ENCODE results near the gene NDNF. TPM values are rescaled to one million over a fixed set of nuclear protein-coding genes. Genes with fewer than 3 reads are reported as not detected.

NDNF gene
- total RNA-seq, 3 donors from 2014 or later: 2.2 to 5.1 (median 2.6) TPM

DNA sequence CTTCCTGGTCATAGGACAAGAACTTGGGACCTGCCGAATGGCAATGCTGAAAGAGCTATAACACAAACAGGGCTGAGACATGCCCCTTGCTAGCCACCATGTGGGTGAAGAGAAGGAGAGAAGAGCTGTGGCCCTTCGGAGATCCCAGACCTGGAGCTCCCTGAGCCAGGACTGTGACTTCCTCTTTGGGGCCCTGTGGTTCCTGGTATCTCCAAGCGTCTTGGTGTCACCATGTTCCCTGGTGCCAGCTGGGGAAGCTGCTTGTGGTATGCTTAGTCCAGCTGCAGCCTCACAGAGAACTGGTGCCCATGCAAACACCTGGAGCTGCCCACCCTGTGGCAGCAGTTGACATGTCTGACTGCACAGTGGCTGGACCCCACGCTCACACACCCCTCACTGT lies 68.5 kb downstream of the NDNF start:
- intact Hi-C loops (cut with DNase I; ENCODE audit: low total_unique reads): no loop called here
- H3K9me3 ChIP-seq: no peaks in the 10 kb centered on the region
- H3K4me3 ChIP-seq: no peak overlapping the region
- H3K36me3 ChIP-seq: no peaks in the 10 kb centered on the region
- H3K27me3 ChIP-seq: no peaks in the 10 kb centered on the region
- H3K27ac ChIP-seq: no peak overlapping the region
- no peak for TF ChIP-seq POLR2A (IDR thresholded peaks at IDR 0.05)
- no peaks in the 10 kb centered on the region for H3K4me1 ChIP-seq
- DNase-seq (ENCODE audit: low spot score in 2 of 2): no peak

DNA sequence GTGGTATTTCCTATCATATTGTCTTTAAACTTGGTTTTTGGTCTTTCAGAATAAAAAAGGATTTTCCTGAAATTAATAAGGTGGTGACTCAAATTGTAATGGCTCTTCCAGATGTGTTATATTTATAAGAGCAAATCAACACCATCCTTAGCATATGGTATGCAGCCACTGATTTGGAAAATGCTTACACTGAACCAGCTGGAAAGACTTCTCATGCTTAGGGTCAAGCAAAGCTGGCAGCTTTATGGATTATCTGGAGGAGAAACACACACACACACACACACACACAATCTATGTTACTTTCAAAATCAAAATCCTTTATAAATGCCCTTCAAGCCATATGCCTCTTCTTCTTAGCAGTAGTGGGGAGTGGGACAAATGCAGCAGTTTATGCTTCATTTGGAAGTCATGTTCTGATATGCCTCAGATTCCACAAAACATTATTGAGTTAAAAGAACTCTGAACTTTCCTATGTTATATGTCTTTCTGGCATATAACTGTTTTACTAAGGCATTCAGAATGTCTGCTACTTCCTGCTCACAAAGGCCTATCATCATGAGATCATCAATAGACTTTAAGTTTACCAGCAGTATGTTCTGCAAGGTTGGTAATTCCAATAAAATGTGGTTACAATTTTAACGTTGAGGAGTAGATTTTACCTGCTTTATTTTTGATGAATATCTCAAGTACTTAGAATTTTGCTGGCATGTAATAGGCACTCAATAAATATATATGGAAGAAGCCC lies 76.9 kb downstream of the NDNF start:
- Histone ChIP-seq H3K9me3 (no peaks in the 10 kb centered on the region), H3K4me3 (no peak overlapping the region), H3K27me3 (no peaks in the 10 kb centered on the region), H3K27ac (no peak overlapping the region), H3K4me1 (no peaks in the 10 kb centered on the region), H3K36me3 (no peaks in the 10 kb centered on the region)
- DNase-seq (ENCODE audit: low spot score in 2 of 2): no peak
- intact Hi-C loops (cut with DNase I; ENCODE audit: low total_unique reads): no loop called here
- TF ChIP-seq, protein P1, sequence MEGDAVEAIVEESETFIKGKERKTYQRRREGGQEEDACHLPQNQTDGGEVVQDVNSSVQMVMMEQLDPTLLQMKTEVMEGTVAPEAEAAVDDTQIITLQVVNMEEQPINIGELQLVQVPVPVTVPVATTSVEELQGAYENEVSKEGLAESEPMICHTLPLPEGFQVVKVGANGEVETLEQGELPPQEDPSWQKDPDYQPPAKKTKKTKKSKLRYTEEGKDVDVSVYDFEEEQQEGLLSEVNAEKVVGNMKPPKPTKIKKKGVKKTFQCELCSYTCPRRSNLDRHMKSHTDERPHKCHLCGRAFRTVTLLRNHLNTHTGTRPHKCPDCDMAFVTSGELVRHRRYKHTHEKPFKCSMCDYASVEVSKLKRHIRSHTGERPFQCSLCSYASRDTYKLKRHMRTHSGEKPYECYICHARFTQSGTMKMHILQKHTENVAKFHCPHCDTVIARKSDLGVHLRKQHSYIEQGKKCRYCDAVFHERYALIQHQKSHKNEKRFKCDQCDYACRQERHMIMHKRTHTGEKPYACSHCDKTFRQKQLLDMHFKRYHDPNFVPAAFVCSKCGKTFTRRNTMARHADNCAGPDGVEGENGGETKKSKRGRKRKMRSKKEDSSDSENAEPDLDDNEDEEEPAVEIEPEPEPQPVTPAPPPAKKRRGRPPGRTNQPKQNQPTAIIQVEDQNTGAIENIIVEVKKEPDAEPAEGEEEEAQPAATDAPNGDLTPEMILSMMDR (IDR thresholded peaks at IDR 0.05): no peak
- TF ChIP-seq POLR2A (IDR thresholded peaks at IDR 0.05) (no peak), POLR2AphosphoS5 (IDR thresholded peaks at IDR 0.05) (no peak)

DNA sequence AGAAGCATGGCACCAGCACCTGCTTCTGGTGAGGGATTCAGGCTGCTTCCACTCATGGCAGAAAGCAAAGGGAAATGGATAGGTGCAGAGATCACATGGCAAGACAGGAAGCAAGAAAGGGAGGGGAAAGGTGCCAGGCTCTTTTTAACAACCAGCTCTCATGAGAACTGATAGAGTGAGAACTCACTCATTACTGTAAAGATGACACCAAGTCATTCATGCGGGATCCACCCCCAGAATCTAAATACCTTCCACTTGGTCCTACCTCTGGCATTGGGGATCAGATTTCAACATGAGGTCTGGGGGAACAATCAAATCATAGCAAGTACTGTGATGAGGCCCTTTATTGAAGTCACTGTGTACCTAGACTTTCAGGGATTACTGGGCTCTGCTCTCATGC lies 77.8 kb downstream of the NDNF start:
- no peak overlapping the region for H3K4me3 ChIP-seq
- H3K36me3 ChIP-seq: no peaks in the 10 kb centered on the region
- H3K27me3 ChIP-seq: no peaks in the 10 kb centered on the region
- no peak for TF ChIP-seq POLR2A (IDR thresholded peaks at IDR 0.05)
- TF ChIP-seq, protein P1 (IDR thresholded peaks at IDR 0.05): no peak
- no peak for TF ChIP-seq POLR2AphosphoS5 (IDR thresholded peaks at IDR 0.05)
- no peaks in the 10 kb centered on the region for H3K4me1 ChIP-seq
- no peaks in the 10 kb centered on the region for H3K9me3 ChIP-seq
- no peak overlapping the region for H3K27ac ChIP-seq
- no peak for DNase-seq (ENCODE audit: low spot score in 2 of 2)
- intact Hi-C loops (cut with DNase I; ENCODE audit: low total_unique reads): no loop called here

DNA sequence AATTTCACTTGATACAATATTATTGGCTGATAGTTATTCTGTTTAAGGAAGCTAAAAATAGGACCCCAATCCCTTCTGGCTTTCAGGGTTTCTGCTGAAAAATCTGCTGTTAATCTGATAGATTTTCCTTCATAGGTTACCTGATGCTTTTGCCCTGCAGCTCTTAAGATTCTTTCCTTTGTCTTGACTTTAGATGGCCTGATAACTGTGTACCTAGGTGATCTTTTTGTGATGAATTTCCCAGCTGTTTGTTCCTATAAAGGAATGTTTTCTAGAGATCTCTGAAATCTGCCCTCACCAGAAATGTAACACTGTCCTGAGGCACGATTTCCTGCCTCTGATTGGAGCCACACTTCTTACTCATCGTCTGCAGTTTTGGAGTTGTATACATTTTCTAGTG lies 80.5 kb downstream of the NDNF start:
- Histone ChIP-seq H3K27ac (no peak overlapping the region), H3K4me3 (no peak overlapping the region), H3K27me3 (no peaks in the 10 kb centered on the region), H3K36me3 (no peaks in the 10 kb centered on the region), H3K9me3 (no peaks in the 10 kb centered on the region), H3K4me1 (no peaks in the 10 kb centered on the region)
- TF ChIP-seq POLR2AphosphoS5 (IDR thresholded peaks at IDR 0.05): no peak
- TF ChIP-seq POLR2A (IDR thresholded peaks at IDR 0.05): no peak
- TF ChIP-seq, protein P1 (IDR thresholded peaks at IDR 0.05): no peak
- no peak for DNase-seq (ENCODE audit: low spot score in 2 of 2)
- intact Hi-C loops (cut with DNase I; ENCODE audit: low total_unique reads): no loop called here

DNA sequence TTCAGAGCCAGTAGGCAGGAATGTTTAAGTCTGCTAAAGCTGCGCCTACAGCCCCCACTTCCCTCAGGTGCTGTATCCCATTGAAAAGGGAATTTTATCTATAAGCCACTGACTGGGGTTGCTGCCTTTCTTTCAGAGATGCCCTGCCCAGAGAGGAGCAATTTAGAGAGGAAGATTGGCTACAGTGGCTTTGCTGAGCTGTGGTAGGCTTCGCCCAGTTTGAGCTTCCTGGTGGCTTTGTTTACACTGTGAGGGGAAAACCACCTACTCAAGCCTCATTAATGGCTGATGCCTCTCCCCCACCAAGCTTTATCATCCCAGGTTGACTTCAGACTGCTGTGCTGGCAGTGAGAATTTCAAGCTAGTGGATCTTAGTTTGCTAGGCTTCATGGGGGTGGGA lies 82.1 kb downstream of the NDNF start:
- intact Hi-C loops (cut with DNase I; ENCODE audit: low total_unique reads): no loop called here
- DNase-seq (ENCODE audit: low spot score in 2 of 2): no peak
- TF ChIP-seq POLR2A (IDR thresholded peaks at IDR 0.05): no peak
- TF ChIP-seq, protein P1 (IDR thresholded peaks at IDR 0.05): no peak
- TF ChIP-seq POLR2AphosphoS5 (IDR thresholded peaks at IDR 0.05): no peak

More for the DNA sequence above, 82.1 kb downstream of the NDNF start:
- H3K27me3 ChIP-seq: no peaks in the 10 kb centered on the region
- no peaks in the 10 kb centered on the region for H3K36me3 ChIP-seq
- H3K27ac ChIP-seq: no peak overlapping the region
- H3K4me3 ChIP-seq: no peak overlapping the region
- no peaks in the 10 kb centered on the region for H3K4me1 ChIP-seq
- no peaks in the 10 kb centered on the region for H3K9me3 ChIP-seq

Other genes with a start within 250 kb of the NDNF start
- gene PRDM5, start 149.8 kb downstream of the NDNF start, total RNA-seq: 10 to 100 TPM; 14.4 to 27.5 (median 24.9) TPM
- gene TNIP3, start 91.8 kb upstream of the NDNF start, total RNA-seq: under 1 TPM in 1 of 3 donors, not detected in 2; 0.73 TPM